NB4 (cell line): ENCODE measurements around the gene ACADL.

Experiments
- DNase-seq: peaks from one replicate; pipeline ENCODE4 v3.0.0; 2010; ENCODE audit warnings: low read depth
- H3K4me3 ChIP-seq: one replicate; pipeline ENCODE4 v1.5.1; 2011; ENCODE audit warnings: mild to moderate bottlenecking, low read depth, low read length, moderate library complexity
- MAX ChIP-seq: IDR thresholded peaks from 2 replicates; pipeline ENCODE4 v1.6.1; 2011; ENCODE audit warnings: low read depth, low read length
- MYC ChIP-seq: IDR thresholded peaks from 2 replicates; pipeline ENCODE4 v1.6.1; 2011; ENCODE audit warnings: low read depth, low read length
- POLR2A ChIP-seq: IDR thresholded peaks from 2 replicates; pipeline ENCODE4 v1.6.1; 2011; ENCODE audit warnings: mild to moderate bottlenecking; ENCODE audit not compliant: insufficient read length; ENCODE audit errors: extremely low read depth
- TF ChIP-seq, protein P1 (sequence below): IDR thresholded peaks from one replicate; pipeline ENCODE4 v1.5.1; 2012; ENCODE audit warnings: low read depth, low read length

ACADL gene

GRCh38 chr2:210224591-210224940, 681 bp downstream of the ACADL start:
- TF ChIP-seq POLR2A (no peak), MYC (no peak), MAX (no peak)
- TF ChIP-seq, protein P1, sequence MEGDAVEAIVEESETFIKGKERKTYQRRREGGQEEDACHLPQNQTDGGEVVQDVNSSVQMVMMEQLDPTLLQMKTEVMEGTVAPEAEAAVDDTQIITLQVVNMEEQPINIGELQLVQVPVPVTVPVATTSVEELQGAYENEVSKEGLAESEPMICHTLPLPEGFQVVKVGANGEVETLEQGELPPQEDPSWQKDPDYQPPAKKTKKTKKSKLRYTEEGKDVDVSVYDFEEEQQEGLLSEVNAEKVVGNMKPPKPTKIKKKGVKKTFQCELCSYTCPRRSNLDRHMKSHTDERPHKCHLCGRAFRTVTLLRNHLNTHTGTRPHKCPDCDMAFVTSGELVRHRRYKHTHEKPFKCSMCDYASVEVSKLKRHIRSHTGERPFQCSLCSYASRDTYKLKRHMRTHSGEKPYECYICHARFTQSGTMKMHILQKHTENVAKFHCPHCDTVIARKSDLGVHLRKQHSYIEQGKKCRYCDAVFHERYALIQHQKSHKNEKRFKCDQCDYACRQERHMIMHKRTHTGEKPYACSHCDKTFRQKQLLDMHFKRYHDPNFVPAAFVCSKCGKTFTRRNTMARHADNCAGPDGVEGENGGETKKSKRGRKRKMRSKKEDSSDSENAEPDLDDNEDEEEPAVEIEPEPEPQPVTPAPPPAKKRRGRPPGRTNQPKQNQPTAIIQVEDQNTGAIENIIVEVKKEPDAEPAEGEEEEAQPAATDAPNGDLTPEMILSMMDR, result no peak
- DNase-seq, result peak; percentile 3
- no peak overlapping the region for H3K4me3 ChIP-seq

- no peak overlapping the region for H3K4me3 ChIP-seq
- TF ChIP-seq MAX (no peak), MYC (no peak), POLR2A (no peak)
- TF ChIP-seq, protein P1, result no peak
- no peak for DNase-seq
Observed at GRCh38 chr2:210215120-210215519, 10.1 kb downstream of the ACADL start.

- TF ChIP-seq POLR2A (no peak), MYC (no peak), MAX (no peak)
- TF ChIP-seq, protein P1, result no peak
- H3K4me3 ChIP-seq, result no peak overlapping the region
- no peak for DNase-seq
Observed at GRCh38 chr2:210210185-210210584, 15.1 kb downstream of the ACADL start.

DNA sequence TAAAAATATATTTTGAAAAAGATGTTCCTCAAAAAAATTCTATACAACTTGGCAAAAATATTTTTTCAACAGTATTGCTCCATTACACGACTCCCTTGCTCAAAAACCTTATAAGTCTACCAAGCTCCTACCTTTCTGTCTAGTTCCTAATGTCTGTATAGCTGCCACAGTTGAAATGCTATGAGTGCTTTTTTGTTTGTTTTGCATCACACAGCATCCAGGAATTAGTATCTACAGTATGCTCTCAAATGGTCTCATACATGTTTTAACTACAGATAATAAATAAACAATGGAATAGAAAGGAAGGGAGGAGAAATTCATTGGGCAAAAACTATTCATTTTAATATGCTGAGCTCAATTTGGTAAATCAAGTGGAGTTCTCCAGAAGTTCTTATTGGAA, 17.3 kb downstream of the ACADL start:
- no peak overlapping the region for H3K4me3 ChIP-seq
- no peak for DNase-seq
- TF ChIP-seq MYC (no peak), POLR2A (no peak), MAX (no peak)
- TF ChIP-seq, protein P1, result no peak

- H3K4me3 ChIP-seq, result no peak overlapping the region
- TF ChIP-seq, protein P1, result no peak
- DNase-seq, result no peak
Observed at GRCh38 chr2:210203558-210203957, 21.7 kb downstream of the ACADL start.

- TF ChIP-seq POLR2A (no peak), MAX (no peak), MYC (no peak)
- TF ChIP-seq, protein P1, result no peak
- no peak overlapping the region for H3K4me3 ChIP-seq
- no peak for DNase-seq
Observed at GRCh38 chr2:210203147-210203546, 22.1 kb downstream of the ACADL start.
